ENCODE data around the gene SDK1.
A peak's percentile ranks its signal among the peaks of the same experiment; 100 is the strongest.
"Not testable (repeated sequence)": the region's sequence is repeated elsewhere in the genome, so short reads cannot be mapped to it uniquely, and the experiment has no call there.

The SDK1 gene

DNA sequence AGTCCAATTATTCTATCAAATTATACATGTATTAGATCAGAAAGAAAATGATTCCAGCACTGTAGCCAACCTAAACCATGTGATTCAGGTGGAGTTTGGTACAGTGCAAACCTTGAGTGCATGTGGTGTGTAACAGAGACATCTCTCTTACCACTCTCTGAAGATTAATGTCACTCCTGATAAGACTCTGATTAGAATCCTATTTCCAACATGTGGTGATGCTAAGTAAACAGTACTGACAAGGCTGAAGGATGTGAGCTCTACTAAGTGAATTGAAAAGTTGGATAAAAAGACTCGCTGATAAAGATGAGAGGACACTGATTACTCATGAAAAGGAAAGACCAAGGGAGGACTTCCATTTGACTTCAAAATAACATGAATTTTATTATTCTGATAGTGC lies 232.0 kb downstream of the SDK1 start:
- DNase-seq (ENCODE audit: low read depth, low spot score), result no peak

DNA sequence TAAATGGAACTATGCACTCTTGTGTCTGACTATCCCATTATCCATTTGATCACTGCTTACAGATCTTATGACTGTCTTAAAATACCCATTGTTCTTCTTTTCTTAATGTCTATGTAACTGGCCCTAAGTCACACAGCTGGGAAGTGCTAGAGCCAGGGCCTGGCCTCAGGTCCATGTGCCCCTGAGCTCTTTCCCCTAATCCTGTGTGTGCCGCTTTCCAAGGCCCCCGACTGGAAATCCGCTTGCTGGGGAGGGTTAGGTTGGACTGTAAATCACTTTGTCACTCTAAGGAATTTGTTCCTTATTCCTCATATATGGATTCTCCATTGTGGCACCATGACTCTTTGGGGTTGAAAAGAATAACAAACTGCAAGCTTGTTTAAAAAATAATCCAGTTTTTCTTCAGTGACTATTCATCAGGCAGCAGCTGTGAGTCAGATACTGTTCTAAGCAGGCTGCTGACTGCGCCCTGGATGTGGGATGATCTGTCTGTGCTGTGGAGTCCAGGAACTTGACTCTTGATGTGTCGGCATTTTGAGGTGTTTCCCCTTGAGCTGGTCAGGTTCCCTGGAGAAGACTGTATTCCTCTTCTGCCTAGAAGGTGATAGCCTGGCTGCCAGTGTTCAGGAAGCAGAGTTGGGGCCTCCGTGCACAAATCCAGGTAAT lies 236.3 kb downstream of the SDK1 start:
- DNase-seq (ENCODE audit: low read depth, low spot score), result no peak

- no peak for DNase-seq (ENCODE audit: low read depth, low spot score)
Observed at GRCh38 chr7:3538041-3538440, 237.0 kb downstream of the SDK1 start.

- DNase-seq (ENCODE audit: low read depth, low spot score), result no peak
Observed at GRCh38 chr7:3540456-3541220, 239.6 kb downstream of the SDK1 start.

DNA sequence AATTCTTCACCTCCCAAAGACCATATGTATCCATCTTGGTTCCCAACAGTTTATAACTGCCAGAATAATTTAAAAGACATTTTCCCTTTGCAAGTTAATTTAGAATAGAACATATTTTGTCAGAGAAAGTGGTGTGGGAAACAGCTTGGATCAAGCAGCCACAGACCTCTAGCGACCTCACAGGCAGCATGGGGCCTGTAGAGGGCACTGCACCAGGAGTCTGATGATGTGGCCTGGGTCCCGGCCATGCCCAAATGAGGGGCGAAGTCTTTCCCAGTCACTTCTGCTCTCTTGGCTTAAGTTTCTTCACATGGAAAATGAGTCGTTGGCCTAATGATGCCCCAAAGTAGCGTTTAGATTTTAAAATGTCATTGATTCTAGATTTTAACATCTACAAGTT lies 243.2 kb downstream of the SDK1 start:
- no peak for DNase-seq (ENCODE audit: low read depth, low spot score)

DNA sequence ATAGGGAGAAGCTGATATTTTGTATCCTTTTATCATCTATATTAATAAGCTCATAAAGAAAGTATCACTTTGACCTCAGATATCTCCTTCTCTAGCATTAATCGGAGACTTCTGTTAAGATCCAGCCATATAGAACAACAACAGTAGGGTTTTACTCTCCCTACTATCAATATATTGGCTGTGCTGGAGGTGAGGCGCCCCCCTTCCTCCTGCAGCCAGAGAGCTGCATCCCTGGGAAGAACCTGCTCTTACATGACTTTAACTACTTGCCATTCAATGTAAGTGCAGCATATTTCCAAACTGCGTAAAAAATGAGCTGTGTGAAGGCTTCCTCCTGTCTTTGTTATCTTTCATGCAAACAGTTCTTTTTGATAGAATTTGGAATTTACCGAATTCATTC lies 247.8 kb downstream of the SDK1 start:
- no peak for DNase-seq (ENCODE audit: low read depth, low spot score)

DNA sequence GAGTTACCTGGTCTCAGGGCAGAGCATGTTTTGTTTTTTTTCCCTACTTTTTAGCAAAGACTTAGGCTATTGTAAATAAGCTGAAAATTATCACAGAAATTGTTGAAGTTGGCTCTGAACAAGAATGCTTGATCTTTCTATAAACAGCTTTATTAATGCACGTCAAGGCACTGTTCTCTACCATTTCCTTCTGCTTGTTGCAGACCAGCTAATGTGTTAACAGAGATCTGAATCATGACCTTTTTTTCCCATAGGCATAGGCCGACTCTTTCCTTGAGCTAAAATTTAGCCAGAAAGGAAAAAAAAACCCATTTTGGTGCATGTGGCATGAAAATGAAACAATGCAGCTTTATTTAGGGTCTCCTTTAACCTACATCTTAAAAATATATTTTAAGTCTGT lies 248.5 kb downstream of the SDK1 start:
- no peak for DNase-seq (ENCODE audit: low read depth, low spot score)

DNA sequence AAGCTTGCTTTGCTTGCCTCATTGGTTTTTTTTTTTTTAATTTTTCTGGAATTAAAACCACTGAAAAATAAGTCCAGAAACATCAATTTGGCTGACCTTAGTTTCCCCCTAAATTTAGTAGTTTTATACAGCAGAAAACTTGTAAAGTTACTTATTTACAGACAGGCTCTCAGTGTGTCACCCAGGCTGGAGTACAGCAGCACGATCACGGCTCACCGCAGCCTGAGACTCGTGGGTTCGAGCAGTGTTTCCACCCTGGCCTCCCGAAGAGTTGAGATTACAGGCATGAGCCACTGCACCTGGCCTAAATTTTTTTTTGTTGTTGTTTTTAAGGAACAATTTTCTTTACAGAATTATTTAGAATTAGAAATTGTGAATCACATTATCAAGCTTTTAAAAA lies 250.5 kb downstream of the SDK1 start:
- DNase-seq (ENCODE audit: low read depth, low spot score), result no peak

DNA sequence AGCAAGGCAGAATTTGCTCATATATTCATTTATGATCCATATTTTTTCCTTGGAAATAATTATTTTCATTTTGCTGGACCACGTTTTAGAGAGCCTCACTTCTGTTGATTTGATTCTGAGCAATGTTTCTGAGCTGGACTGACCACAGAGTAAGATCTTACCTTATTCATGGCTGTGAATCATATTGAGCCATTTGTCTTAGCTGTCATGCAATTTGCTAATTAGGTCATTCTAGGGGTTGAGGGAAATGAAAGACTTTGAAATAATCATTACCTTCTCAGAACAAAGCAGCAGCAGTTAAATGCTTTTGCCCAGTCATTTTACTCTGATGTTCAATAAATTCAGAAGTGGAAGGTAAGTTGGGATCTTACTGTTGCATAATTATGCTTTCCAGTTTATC lies 251.4 kb downstream of the SDK1 start:
- no peak for DNase-seq (ENCODE audit: low read depth, low spot score)

GRCh38 chr7:3558400-3558799 lies 257.3 kb downstream of the SDK1 start:
- DNase-seq (ENCODE audit: low read depth, low spot score), result no peak

- DNase-seq (ENCODE audit: low read depth, low spot score), result peak; percentile 39
Observed at GRCh38 chr7:3559278-3559677, 258.2 kb downstream of the SDK1 start.

DNA sequence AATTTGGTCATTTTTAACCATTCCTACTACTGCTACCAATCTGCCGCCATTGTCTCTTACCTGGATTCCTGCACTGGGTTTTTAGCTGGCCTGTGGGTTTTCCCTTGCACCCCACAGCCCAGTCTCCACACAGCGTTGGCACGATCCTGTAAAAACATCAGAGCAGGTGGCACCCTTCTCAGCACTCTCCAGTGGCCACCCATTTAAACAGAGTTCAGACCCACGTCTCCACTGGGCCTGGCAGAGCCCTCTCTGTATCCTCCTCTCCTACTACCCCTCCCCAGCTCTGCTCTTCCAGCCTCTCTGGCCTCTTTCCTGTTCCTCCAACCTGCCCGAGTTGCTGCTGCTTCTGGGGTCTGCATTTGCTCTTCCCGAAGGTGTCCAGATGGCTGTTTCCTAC lies 259.4 kb downstream of the SDK1 start:
- DNase-seq (ENCODE audit: low read depth, low spot score), result no peak

DNA sequence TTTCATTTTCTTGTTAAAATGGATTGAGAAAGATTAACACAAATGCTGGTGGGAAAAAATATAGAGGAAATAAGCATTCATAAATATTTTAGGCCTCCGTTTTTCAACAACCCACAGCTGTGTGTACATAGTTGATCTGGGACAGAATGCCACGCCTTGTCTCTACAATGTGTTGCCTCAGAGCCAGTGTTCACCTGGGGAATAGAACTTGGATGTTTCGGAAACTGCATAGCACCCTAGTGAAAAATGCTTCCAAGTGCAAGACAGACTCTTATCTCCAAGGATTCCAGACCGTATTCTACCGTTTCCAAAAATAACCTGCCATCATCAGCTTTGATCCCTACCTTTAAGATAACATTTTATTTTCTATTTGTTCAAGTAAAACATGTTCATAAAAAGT lies 260.9 kb downstream of the SDK1 start:
- no peak for DNase-seq (ENCODE audit: low read depth, low spot score)

GRCh38 chr7:3564231-3564630 lies 263.2 kb downstream of the SDK1 start:
- DNase-seq (ENCODE audit: low read depth, low spot score), result no peak

- DNase-seq (ENCODE audit: low read depth, low spot score), result no peak
Observed at GRCh38 chr7:3568516-3568915, 267.5 kb downstream of the SDK1 start.

- no peak for DNase-seq (ENCODE audit: low read depth, low spot score)
Observed at GRCh38 chr7:3569643-3570042, 268.6 kb downstream of the SDK1 start.

- DNase-seq (ENCODE audit: low read depth, low spot score), result no peak
Observed at GRCh38 chr7:3573151-3573550, 272.1 kb downstream of the SDK1 start.

GRCh38 chr7:3574386-3574785 lies 273.3 kb downstream of the SDK1 start:
- DNase-seq (ENCODE audit: low read depth, low spot score), result no peak

GRCh38 chr7:3575753-3576531 lies 274.9 kb downstream of the SDK1 start:
- no peak for DNase-seq (ENCODE audit: low read depth, low spot score)

DNA sequence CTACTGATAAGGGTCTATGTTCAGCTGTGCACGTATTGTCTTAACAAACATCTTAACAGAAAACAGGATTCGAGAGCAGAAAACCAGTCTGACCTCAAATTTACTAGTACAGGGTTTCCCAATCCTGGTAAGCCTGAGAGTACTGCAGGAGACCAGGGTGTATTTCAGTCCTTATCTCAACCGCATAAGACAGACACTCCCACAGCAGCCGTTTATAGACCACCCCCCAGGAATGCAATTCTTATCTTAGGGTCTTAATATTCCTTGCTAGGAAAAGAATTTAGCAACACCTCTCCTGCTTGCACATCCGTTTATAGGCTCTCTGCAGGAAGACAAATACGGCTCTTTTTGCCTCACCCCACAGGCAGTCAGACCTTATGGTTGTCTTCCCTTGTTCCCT lies 277.3 kb downstream of the SDK1 start:
- no peak for DNase-seq (ENCODE audit: low read depth, low spot score)

DNA sequence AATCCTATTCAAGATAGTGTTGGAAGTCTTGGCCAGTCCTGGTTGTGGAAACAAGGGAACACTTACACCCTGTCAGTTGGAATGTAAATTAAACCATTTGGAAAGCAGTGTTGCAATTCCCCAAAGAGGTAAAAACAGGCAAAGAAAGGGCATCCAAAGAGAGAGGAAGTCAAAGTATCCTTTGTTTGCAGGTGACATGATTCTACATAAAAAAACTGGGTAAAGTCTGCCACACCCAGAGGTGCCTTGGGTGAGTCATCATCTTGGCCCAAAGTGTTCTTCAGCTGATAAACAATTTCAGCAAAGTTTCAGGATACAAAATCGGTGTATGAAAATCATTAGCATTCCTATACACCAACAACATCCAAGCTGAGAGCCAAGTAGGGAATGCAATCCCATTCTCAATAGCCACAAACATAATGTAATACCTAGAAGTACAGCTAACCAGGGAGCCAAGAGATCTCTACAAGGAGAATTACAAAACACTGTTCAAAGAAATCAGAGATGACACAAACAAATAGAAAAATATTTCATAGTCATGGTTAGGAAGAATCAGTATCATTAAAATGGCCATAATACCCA lies 278.7 kb downstream of the SDK1 start:
- no peak for DNase-seq (ENCODE audit: low read depth, low spot score)

DNA sequence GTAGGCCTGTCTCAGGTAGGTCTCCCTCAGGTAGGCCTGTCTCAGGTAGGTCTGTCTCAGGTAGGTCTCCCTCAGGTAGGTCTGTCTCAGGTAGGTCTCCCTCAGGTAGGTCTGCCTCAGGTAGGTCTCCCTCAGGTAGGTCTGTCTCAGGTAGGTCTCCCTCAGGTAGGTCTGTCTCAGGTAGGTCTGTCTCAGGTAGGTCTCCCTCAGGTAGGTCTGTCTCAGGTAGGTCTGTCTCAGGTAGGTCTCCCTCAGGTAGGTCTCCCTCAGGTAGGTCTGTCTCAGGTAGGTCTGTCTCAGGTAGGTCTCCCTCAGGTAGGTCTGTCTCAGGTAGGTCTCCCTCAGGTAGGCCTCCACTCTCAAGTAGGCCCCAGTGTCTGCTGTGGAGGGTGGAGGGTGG lies 281.1 kb downstream of the SDK1 start:
- DNase-seq (ENCODE audit: low read depth, low spot score), result not testable (repeated sequence)
